ENCODE measurements around the gene CALR.

- TF ChIP-seq CTCF (conservative IDR thresholded peaks at IDR 0.05) (no peak), EZH2 (IDR thresholded peaks at IDR 0.05; ENCODE audit: low read depth) (no peak)
Measured at GRCh38 chr19:12890787-12891552, 47.4 kb upstream of the CALR start, which contains the start of gene GCDH.

Data from PC-9 (cell line).